Large intestine (tissue), 1 donor: Measurements from ENCODE around the gene OR10H3. TPM values are rescaled to one million over a fixed set of nuclear protein-coding genes. Genes with fewer than 3 reads are reported as not detected.

Source experiments
- polyA plus RNA-seq: library from polyadenylated mRNA; unstranded; fragments of 120-200 nt; gene quantifications from one replicate; pipeline ENCODE4 v1.2.1, GENCODE V29; 2013

Gene OR10H3
- polyA plus RNA-seq, 1 donor: not detected

Other genes starting within 250 kb of the OR10H3 start
- gene CYP4F22, start 229.5 kb upstream of the OR10H3 start, polyA plus RNA-seq: 0.04 TPM
- not detected for gene CYP4F8, start 122.8 kb upstream of the OR10H3 start, polyA plus RNA-seq
- gene CYP4F3, start 97.1 kb upstream of the OR10H3 start, polyA plus RNA-seq: 6.1 TPM
- 102 TPM for gene CYP4F12, start 64.9 kb upstream of the OR10H3 start, polyA plus RNA-seq
- gene OR10H2, start 10.0 kb upstream of the OR10H3 start, polyA plus RNA-seq: not detected
- not detected for gene OR10H5, start 49.7 kb downstream of the OR10H3 start, polyA plus RNA-seq
- not detected for gene OR10H1, start 77.7 kb downstream of the OR10H3 start, polyA plus RNA-seq
- gene CYP4F2, start 160.1 kb downstream of the OR10H3 start, polyA plus RNA-seq: 1.6 TPM
- 0.18 TPM for gene CYP4F11, start 196.5 kb downstream of the OR10H3 start, polyA plus RNA-seq
- not detected for gene OR10H4, start 211.0 kb downstream of the OR10H3 start, polyA plus RNA-seq